Bone marrow (tissue), 2 donors: Measurements from ENCODE around the gene SYNM.
"Not testable (repeated sequence)": the region's sequence is repeated elsewhere in the genome, so short reads cannot be mapped to it uniquely, and the experiment has no call there.

ENCODE experiments used
- DNase-seq, 2 donors: peaks; one replicate each; lab custom pipeline; 2025; lab: John Stamatoyannopoulos, UW

SYNM gene

DNA sequence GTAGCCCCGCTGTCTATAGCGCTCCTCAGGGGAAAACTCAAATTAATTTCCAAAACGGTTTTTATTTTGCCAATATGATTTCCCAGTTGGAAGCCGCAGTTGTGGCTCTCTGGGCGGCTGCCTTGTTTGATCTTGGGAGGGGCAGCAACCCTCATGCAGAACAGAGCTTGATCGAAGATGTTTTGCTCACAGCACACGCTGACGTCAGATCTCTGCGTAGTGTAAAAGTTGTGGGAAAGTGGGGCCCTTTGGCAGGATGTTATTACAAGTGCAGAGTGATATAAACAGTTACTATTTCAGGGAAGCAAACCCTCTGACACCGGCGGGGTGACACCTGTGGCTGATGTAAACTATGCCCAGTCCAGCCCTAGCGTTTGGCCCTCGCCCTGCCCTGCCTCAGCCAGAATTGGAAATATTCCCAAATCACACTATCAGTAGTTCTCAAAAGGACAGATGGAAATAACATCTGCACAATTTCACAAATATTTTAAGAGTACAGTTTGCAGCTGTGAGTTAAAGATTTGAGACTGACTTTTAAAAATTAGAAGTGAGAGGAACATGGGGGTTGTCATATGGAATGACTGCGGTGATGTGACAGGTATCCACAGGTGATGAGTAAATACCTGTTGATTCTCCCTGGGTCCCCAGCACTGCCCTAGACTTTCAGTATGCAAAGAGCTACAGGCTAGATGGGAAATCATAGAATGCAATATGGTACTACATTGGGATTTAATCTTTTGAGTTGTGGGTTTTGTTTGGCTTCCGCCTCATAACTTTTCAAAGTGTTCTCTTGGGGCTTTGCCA lies 1.7 kb downstream of the SYNM start:
- DNase-seq: no peak

DNA sequence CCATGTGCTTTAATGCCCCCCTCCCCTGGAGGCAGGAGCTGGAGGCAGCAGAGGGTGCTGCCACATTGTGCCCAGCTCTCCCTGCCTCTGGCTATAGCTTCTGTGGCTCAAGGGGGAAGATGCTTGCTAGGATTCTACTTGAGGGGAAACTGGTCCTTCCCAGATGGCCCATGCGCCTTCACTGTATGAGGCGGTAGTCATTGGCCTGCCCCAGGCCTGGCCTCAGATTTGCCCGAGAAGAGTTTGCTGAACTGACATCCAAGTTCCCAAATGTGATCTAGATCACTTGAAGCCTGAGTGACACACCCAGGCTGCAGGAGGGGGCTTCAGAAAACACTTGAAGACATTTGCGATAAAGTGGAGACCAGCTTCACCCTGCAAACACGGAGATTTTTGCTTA lies 4.1 kb downstream of the SYNM start:
- DNase-seq: no peak

GRCh38 chr15:99109555-99110021 lies 4.7 kb downstream of the SYNM start:
- DNase-seq: no peak

- no peak for DNase-seq
Observed at GRCh38 chr15:99110093-99110492, 5.2 kb downstream of the SYNM start.

DNA sequence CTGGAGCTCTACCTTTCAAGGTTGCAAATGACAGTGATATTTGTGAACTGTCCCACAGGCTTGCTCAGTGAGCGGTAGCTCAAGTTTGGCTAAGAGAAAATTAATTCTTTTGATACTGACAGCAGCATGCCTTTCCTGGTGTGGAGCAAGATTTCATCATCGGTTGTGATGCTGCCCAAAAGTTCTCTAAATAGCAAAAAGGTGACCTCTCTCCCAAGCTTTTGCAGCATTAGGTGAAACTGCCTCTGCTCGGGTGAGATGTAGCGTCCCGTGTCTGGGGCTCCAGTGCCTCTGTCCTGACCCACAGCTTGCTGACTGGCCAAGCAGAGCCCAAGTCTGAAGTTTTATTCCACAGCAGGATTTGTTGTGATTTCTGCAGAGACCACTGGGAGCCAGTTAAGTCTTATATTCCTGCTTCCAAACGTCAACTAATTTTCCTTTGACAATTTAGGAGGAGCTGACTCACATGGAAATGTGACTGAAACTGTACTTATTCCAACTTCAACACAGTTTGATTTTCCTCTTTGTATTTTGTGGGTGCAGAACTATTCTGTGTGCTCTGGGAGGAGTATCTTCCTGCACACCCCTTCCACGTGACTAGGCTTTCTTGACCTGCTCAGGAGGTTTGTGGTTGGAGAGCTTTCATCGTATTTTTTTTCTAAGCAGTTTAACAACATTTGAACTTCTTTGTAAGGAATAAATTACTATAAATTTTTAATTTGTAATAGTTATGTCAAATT lies 5.9 kb downstream of the SYNM start:
- no peak for DNase-seq

DNA sequence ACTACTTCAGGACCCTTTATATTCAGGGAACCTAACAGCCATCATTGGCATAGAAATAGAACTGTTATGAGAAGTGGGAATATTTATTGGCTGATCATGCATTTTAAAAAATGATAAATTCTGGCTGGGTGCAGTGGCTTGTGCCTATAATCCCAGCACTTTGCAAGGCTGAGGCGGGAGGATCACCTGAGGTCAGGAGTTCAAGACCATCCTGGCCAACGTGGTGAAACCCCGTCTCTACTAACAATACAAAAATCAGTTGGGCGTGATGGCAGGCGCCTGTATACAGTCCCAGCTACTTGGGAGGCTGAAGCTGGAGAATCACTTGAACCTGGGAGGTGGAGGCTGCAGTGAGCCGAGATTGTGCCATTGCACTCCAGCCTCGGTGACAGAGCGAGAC lies 6.8 kb downstream of the SYNM start:
- DNase-seq: not testable (repeated sequence)

GRCh38 chr15:99113547-99114271 lies 8.8 kb downstream of the SYNM start:
- no peak for DNase-seq

DNA sequence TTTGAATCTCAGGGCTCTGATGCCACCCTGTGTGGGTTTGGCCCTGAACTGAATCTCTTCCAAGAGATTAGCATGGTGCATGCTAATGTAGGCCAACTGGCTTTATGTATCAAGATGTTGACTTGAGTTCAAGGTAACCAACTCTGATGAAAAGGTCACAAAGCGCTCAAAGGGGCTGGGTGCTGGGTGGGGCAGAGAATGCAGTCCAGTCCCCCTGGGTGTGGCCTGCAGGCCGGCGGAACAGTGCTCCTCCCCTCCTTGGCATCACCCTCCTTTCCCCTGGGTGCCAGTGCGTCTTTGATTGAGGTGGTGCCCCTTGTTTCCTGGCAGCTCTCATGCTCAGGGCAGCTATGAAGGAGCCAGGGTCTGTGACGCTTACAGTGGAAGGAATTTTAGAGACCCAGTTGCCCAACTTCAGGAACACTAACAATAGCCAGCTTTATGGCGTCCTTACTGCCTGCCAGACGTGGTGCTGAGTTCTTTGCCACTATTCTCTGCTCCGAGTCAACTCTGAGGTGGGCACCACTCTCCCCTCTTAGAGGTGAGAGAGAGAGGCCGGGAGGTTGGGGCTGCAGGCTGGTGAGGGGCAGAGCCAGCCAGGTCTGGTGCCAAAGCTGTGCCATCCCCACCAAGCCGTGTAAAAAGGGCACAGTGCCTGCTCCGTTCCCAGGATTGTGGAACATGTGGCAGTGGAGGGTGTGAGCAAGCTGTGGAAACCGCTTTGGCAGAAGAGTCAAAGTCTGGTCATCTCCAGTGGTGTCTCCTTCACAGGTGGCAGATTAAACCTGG lies 9.8 kb downstream of the SYNM start:
- no peak for DNase-seq

DNA sequence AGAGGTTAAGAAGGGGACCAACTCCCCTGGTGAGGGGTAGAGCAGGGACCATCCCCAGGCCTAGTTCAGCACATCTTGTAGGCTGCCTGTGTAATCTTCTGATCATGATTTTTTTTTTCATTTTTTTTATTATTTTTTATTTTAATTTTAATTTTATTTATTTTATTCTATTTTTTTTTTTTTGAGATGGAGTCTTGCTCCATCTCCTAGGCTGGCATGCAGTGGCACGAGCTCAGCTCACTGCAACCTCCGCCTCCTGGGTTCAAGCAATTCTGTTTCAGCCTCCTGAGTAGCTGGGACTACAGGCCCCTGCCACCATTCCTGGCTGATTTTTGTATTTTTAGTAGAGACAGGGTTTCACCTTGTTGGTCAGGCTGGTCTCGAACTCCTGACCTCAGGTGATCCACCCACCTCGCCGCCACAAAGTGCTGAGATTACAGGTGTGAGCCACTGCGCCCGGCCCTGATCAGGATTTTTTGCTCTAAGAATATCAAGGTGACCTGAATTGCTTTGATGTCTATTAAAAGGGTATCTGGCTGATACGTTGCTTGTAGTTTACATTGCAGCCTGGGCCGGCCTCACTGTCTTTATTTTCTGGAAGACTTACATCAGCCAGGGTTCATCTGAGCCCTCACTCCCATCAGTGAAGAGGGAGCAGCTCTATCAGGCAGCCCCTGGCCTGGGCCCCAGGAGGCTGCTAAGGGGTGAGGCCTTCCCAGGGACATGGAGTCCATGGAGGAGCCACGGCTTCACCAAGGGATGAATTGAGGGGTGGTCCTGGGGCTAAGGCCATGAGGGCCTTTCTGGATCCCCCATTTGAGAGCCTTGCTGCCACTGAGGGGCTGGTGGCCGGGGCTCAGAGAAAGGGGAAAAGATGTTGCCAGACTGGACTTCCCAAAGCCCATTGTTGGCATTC lies 10.7 kb downstream of the SYNM start:
- DNase-seq: no peak

GRCh38 chr15:99117111-99117510 lies 12.2 kb downstream of the SYNM start:
- DNase-seq: no peak

GRCh38 chr15:99117563-99118257 lies 12.8 kb downstream of the SYNM start:
- DNase-seq: no peak

DNA sequence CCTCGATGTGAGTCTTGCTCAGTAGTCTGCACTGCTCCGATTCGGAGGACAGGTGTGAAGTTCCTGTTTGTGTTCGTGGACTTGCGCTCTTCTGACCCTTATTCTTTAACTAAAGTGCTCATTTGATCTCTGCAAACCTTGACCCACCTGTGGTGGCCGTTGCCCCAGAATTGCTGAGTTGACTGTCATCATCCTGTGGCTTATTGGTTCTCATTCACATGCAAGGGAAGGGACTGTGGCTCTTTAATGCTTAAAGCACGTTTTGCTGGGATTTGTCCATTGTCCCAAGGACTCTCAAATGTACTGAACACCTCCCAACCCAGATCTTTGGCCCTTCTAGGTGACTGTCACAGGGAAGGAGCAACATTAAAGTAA lies 13.4 kb downstream of the SYNM start:
- no peak for DNase-seq

DNA sequence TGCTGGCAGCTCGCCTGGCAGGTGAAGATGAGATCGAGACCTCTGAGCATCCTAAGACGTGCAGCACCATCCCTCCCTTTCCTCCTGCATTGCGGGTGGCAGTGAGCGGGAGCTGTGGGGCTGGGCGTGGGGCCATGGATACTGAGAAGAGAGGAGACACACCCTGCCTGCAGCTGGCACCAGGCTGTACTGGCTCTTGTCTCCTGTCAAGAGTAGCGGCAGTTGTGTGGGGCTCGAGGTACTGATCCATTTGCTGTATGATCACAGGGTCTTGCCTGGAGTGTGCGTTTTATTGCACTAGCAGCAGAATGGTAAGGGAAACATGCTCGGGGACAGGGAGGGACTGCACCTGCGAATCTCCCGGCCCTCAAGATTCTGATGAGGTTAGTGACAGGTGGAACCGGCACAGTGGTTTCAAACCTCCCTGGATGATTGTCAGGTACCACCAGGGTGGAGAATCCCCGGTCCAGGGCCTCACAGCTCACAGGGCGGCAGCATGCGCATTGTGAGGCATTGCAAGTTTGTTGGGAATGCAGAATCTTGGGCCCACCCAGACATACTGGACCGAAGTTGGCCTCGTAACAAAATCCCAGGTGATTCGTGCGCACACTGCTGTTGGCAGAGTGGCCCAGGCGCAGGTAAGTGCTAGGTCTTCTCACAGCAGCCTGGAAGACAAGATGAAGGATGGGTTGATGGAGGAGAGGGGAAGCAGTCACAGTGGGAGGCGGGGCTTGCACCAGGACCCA lies 14.1 kb downstream of the SYNM start:
- DNase-seq: no peak

GRCh38 chr15:99120050-99120777 lies 15.3 kb downstream of the SYNM start:
- DNase-seq: no peak

- no peak for DNase-seq
Observed at GRCh38 chr15:99121207-99121606, 16.3 kb downstream of the SYNM start.

DNA sequence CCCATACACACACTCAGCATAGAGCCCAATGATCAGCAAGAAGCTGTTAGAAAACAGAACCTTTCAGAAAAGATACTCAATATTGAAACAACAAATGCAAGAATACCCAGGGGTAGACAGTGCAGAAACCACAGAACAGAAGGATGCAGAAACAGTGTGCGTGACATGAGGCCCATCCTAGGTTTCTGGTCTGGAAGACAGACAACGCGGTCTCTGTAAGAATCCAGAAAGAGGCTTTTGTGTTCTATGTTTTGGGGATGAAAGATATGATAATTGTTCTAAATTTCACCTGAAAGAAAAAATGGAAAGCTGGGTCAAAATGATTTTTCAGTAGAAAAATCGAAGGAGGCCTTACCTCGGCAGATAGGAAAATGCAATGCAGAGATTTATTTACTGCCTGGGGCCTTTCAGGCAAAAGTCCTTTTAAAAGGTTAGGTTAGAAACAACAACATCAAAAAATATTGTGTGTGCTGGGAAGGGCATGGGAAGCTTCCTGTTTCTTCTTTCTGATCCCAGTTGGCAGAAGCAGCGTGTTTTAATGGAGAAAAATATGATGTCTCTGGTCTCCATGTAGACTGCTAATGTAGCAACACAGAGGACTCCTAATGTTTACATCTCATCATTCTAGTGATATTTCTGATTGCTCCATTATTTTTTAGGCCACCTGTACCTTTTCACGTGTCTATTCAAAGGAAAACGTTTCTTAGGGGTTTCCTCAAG lies 17.0 kb downstream of the SYNM start:
- DNase-seq: no peak

- no peak for DNase-seq
Observed at GRCh38 chr15:99122831-99123712, 18.2 kb downstream of the SYNM start.
